H1 (cell line): ENCODE results near the gene CRHR1. TPM values are rescaled to one million over a fixed set of nuclear protein-coding genes. Genes with fewer than 3 reads are reported as not detected.

ENCODE experiments used
- CTCF ChIA-PET: fragments of 300-600 bp; sonication (Branson Sonifier 250); formaldehyde crosslinking; loops from one replicate; lab custom pipeline; 2021; ENCODE audit not compliant: partially characterized antibody; lab: Charles Lee
- POLR2A ChIA-PET: fragments of 300-600 bp; sonication (Branson Sonifier 250); formaldehyde crosslinking; loops from one replicate; lab custom pipeline; 2021; ENCODE audit warnings: inconsistent platforms; ENCODE audit not compliant: partially characterized antibody; lab: Charles Lee
- DNase-seq, 2 experiments: peaks; one replicate each; pipeline versions ENCODE4 v3.0.0 to v3.0.0-alpha.2; 2010 to 2022; ENCODE audit warnings: low spot score in 2 of 2, low read depth in 1 of 2, mixed read lengths in 1 of 2
- FAIRE-seq: peaks from 2 replicates; lab custom pipeline; 2011; peaks lifted over from hg19 to GRCh38; lab: Jason Lieb, UNC
- H2AFZ ChIP-seq: 2 replicates; pipeline ENCODE4 v1.8.1; 2012; ENCODE audit warnings: low read length, inconsistent platforms
- H2AK5ac ChIP-seq: 2 replicates; pipeline ENCODE4 v1.6.1; 2013; ENCODE audit warnings: low read depth, low read length
- H2BK120ac ChIP-seq: replicated peaks from 2 replicates; pipeline ENCODE3; 2013; ENCODE audit warnings: low read depth, low read length, inconsistent platforms
- H2BK12ac ChIP-seq: 2 replicates; pipeline ENCODE4 v1.6.1; 2013; ENCODE audit warnings: low read depth, low read length
- H2BK15ac ChIP-seq: 2 replicates; pipeline ENCODE4 v1.6.1; 2013; ENCODE audit warnings: low read length
- H2BK20ac ChIP-seq: 2 replicates; pipeline ENCODE4 v1.6.1; 2013; ENCODE audit warnings: low read length
- H2BK5ac ChIP-seq: 2 replicates; pipeline ENCODE4 v1.6.1; 2013; ENCODE audit warnings: low read depth, low read length
- H3K14ac ChIP-seq: 2 replicates; pipeline ENCODE4 v1.6.1; 2013; ENCODE audit warnings: inconsistent platforms; ENCODE audit not compliant: insufficient read length
- H3K18ac ChIP-seq: 2 replicates; pipeline ENCODE4 v1.6.1; 2013; ENCODE audit warnings: low read length; ENCODE audit errors: extremely low read depth
- H3K23ac ChIP-seq: 2 replicates; pipeline ENCODE4 v1.6.1; 2013; ENCODE audit warnings: inconsistent platforms; ENCODE audit not compliant: insufficient read length
- H3K23me2 ChIP-seq: 2 replicates; pipeline ENCODE4 v1.6.1; 2013; ENCODE audit warnings: low read depth, low read length
- H3K27ac ChIP-seq: 2 replicates; pipeline ENCODE4 v1.6.1; 2011; ENCODE audit warnings: low read depth, low read length, inconsistent platforms
- H3K27me3 ChIP-seq, 4 experiments: replicated peaks in 1 of 4; 1 replicate in 1 of 4; 2 replicates in 3 of 4; pipeline versions ENCODE4 v1.6.1 to v1.8.1; 2011 to 2013; ENCODE audit warnings: low read length in 3 of 4, mild to moderate bottlenecking in 3 of 4, inconsistent platforms in 2 of 4, mixed read lengths in 2 of 4, moderate library complexity in 1 of 4; ENCODE audit not compliant: control insufficient read depth in 3 of 4, insufficient read depth in 3 of 4; ENCODE audit errors: extremely low read depth in 1 of 4
- H3K36me3 ChIP-seq, 4 experiments: 2 replicates each; pipeline versions ENCODE4 v1.6.1 to v1.8.1; 2011 to 2013; ENCODE audit warnings: mild to moderate bottlenecking in 4 of 4, low read length in 3 of 4, moderate library complexity in 2 of 4, control low read depth in 1 of 4, inconsistent platforms in 1 of 4; ENCODE audit not compliant: insufficient read depth in 4 of 4, control insufficient read depth in 2 of 4
- H3K4ac ChIP-seq: replicated peaks from 2 replicates; pipeline ENCODE3; 2013; ENCODE audit warnings: low read length, low read depth, mixed read lengths, inconsistent platforms; ENCODE audit not compliant: insufficient read length
- H3K4me1 ChIP-seq, 4 experiments: replicated peaks in 1 of 4; 1 replicate in 1 of 4; 2 replicates in 3 of 4; pipeline versions ENCODE4 v1.6.1 to v1.8.1; 2011 to 2013; ENCODE audit warnings: low read length in 3 of 4, inconsistent platforms in 2 of 4, mixed read lengths in 1 of 4; ENCODE audit not compliant: insufficient read depth in 4 of 4, control insufficient read depth in 3 of 4
- H3K4me2 ChIP-seq, 2 experiments: 2 replicates each; pipeline versions ENCODE4 v1.6.1 to v1.8.1; 2011 to 2013; ENCODE audit warnings: low read depth in 2 of 2, low read length in 2 of 2, control low read depth in 1 of 2, inconsistent platforms in 1 of 2, mild to moderate bottlenecking in 1 of 2; ENCODE audit not compliant: insufficient read depth in 1 of 2
- H3K4me3 ChIP-seq, 4 experiments: fragments of 200-600, 300-600 bp in 1 of 4; sonication (generic), shearing (Covaris generic), sonication (Bioruptor Twin) in 1 of 4; 2 replicates each; pipeline versions ENCODE4 v1.5.1 to v1.8.1; 2011 to 2016; ENCODE audit warnings: low read length in 4 of 4, low read depth in 3 of 4, control low read depth in 2 of 4, inconsistent platforms in 2 of 4, mild to moderate bottlenecking in 2 of 4, mixed read lengths in 1 of 4, moderate library complexity in 1 of 4; ENCODE audit not compliant: insufficient read depth in 2 of 4; ENCODE audit errors: extremely low read depth in 1 of 4
- H3K56ac ChIP-seq: replicated peaks from 2 replicates; pipeline ENCODE3; 2013; ENCODE audit warnings: low read depth, mild to moderate bottlenecking, mixed read lengths, low read length, inconsistent platforms; ENCODE audit not compliant: insufficient read length
- H3K79me1 ChIP-seq: 2 replicates; pipeline ENCODE4 v1.6.1; 2013; ENCODE audit warnings: low read depth, low read length, control low read depth
- H3K79me2 ChIP-seq, 2 experiments: 2 replicates each; pipeline versions ENCODE4 v1.6.1 to v1.8.1; 2012 to 2013; ENCODE audit warnings: low read length in 2 of 2, mild to moderate bottlenecking in 2 of 2, inconsistent platforms in 1 of 2; ENCODE audit not compliant: insufficient read depth in 2 of 2, control insufficient read depth in 1 of 2
- H3K9ac ChIP-seq, 4 experiments: replicated peaks in 1 of 4; 1 replicate in 1 of 4; 2 replicates in 3 of 4; pipeline versions ENCODE4 v1.6.1 to v1.8.1; 2011 to 2013; ENCODE audit warnings: low read depth in 3 of 4, low read length in 3 of 4, control low read depth in 2 of 4, mild to moderate bottlenecking in 2 of 4, moderate library complexity in 2 of 4, inconsistent platforms in 1 of 4; ENCODE audit errors: extremely low read depth in 1 of 4
- H3K9me3 ChIP-seq, 2 experiments: 2 replicates each; pipeline versions ENCODE4 v1.6.1 to v1.8.1; 2012 to 2013; ENCODE audit warnings: mild to moderate bottlenecking in 2 of 2, moderate library complexity in 2 of 2, control low read depth in 1 of 2, inconsistent platforms in 1 of 2, low read depth in 1 of 2, low read length in 1 of 2, mixed read lengths in 1 of 2; ENCODE audit not compliant: insufficient read depth in 2 of 2
- H4K20me1 ChIP-seq, 2 experiments: replicated peaks in 1 of 2; 2 replicates each; pipeline versions ENCODE3 to v1.8.1; 2011 to 2013; ENCODE audit warnings: inconsistent platforms in 2 of 2, low read length in 2 of 2, mild to moderate bottlenecking in 1 of 2; ENCODE audit not compliant: insufficient read depth in 2 of 2, control insufficient read depth in 1 of 2
- H4K5ac ChIP-seq: 2 replicates; pipeline ENCODE4 v1.6.1; 2013; ENCODE audit warnings: low read length, low read depth, mixed read lengths, inconsistent platforms; ENCODE audit not compliant: insufficient read length
- H4K8ac ChIP-seq: 2 replicates; pipeline ENCODE4 v1.8.0; 2013; ENCODE audit warnings: mild to moderate bottlenecking, moderate library complexity, low read length, inconsistent platforms; ENCODE audit not compliant: insufficient read depth; ENCODE audit errors: extremely low read depth
- H4K91ac ChIP-seq: replicated peaks from 2 replicates; pipeline ENCODE3; 2013; ENCODE audit warnings: low read length, mixed read lengths, inconsistent platforms; ENCODE audit not compliant: insufficient read length
- ATF2 ChIP-seq: IDR thresholded peaks from 2 replicates; pipeline ENCODE4 v1.6.1; 2012; ENCODE audit warnings: low read length, inconsistent platforms
- PHF8 ChIP-seq: fragments of 200-600 bp; sonication (generic); conservative IDR thresholded peaks from 2 replicates; pipeline ENCODE4 v1.7.1; 2012; ENCODE audit warnings: low read depth, mild to moderate bottlenecking, inconsistent platforms, low read length, moderate library complexity
- POU5F1 ChIP-seq: IDR thresholded peaks from 2 replicates; pipeline ENCODE4 v1.6.1; 2011; ENCODE audit warnings: low read depth, mild to moderate bottlenecking, low read length, moderate library complexity
- SAP30 ChIP-seq: fragments of 300-600 bp; sonication (generic); IDR thresholded peaks from 2 replicates; pipeline ENCODE4 v1.7.1; 2012; ENCODE audit warnings: low read length, moderate library complexity, mild to moderate bottlenecking, inconsistent platforms; ENCODE audit not compliant: insufficient read depth, insufficient replicate concordance
- SP4 ChIP-seq: IDR thresholded peaks from 2 replicates; pipeline ENCODE4 v1.6.1; 2012; ENCODE audit warnings: low read length, inconsistent platforms
- SUZ12 ChIP-seq: fragments of 200-600 bp; sonication (generic); IDR thresholded peaks from 2 replicates; pipeline ENCODE4 v1.6.1; 2012; ENCODE audit warnings: mild to moderate bottlenecking, inconsistent platforms, low read length, moderate library complexity, mixed read lengths
- TAF1 ChIP-seq: IDR thresholded peaks from 2 replicates; pipeline ENCODE4 v1.6.1; 2011; ENCODE audit warnings: mild to moderate bottlenecking, low read depth, low read length
- TAF7 ChIP-seq: optimal IDR thresholded peaks from 2 replicates; pipeline ENCODE3; 2011; ENCODE audit warnings: low read depth, mild to moderate bottlenecking, inconsistent platforms, low read length, moderate library complexity, borderline replicate concordance
- WGBS, 2 experiments: shearing (Covaris generic) in 1 of 2; methylation state at CpG; one replicate each; pipeline versions ENCODE4 v1.1.6 to v1.1.7; 2013 to 2015; ENCODE audit warnings: low lambda C conversion rate in 2 of 2, mixed read lengths in 2 of 2, inconsistent platforms in 1 of 2, low coverage in 1 of 2, missing lambda C conversion rate in 1 of 2; ENCODE audit not compliant: insufficient replicate concordance in 2 of 2, insufficient coverage in 1 of 2, insufficient read length in 1 of 2; ENCODE audit errors: extremely low coverage in 1 of 2, missing lambda C conversion rate in 1 of 2; 5-methylcytosine and 5-hydroxymethylcytosine counted together
- polyA plus RNA-seq, 7 experiments: library from polyadenylated mRNA; depleted of rRNA in 3 of 7; stranded (reverse) in 5 of 7; unstranded in 2 of 7; fragments of >200 nt in 5 of 7; fragments of 200-250 nt in 2 of 7; gene quantifications; 1 replicate in 5 of 7; 2 replicates in 1 of 7; 4 replicates in 1 of 7; pipeline versions ENCODE4 v1.2.1 to v1.2.3, GENCODE V29; 2011 to 2013; ENCODE audit warnings: missing spikeins in 2 of 7, mixed read lengths in 2 of 7
- total RNA-seq: library from RNA; stranded (reverse); fragmentation: NEBNext Ultra II Directional; extraction: Animal tissue kit (Norgen Biotek cat#: 25700); gene quantifications from 2 replicates; pipeline ENCODE4 v1.2.1, GENCODE V29; 2021
- TF ChIP-seq, protein P1 (sequence below), 3 experiments: IDR thresholded peaks; 1 replicate in 2 of 3; 2 replicates in 1 of 3; pipeline versions ENCODE4 v1.5.1 to v1.6.1; 2011; ENCODE audit warnings: low read length in 3 of 3, mild to moderate bottlenecking in 3 of 3, inconsistent platforms in 2 of 3, low read depth in 1 of 3, moderate library complexity in 1 of 3; ENCODE audit not compliant: insufficient read depth in 1 of 3; ENCODE audit errors: control extremely low read depth in 1 of 3

Gene CRHR1
- total and polyA plus RNA-seq, 2 of the 8 experiments (the other 6 are each of a cell fraction or from before 2014, with no cell fraction given), result 0.56 to 1.7 TPM

DNA sequence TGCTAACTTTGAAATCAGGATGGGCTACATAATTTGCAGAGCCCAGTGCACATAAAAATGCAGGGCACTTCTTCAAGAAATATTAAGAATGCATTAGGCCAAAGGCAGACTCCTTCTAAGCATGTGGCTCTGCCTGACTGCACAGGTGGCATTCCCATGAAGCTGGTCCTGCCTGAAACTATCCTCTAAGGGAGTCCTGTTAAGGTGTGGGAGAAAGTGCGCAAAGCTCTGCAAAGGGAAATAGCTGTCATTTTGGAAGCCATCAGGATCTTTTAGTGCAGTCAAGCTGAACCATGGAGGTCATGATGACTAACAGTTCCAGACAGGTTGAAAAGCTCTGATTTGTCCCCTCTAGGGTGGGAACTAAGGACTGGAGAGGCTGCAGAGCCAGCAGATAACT is 41.9 kb upstream of the CRHR1 start:
- Histone ChIP-seq H3K9me3 (no peaks in the 10 kb centered on the region), H4K5ac (no peak overlapping the region), H3K23me2 (no peaks in the 10 kb centered on the region), H4K91ac (no peak overlapping the region), H3K4me3 (no peak overlapping the region), H3K79me2 (no peaks in the 10 kb centered on the region), H3K4me2 (no peak overlapping the region), H2BK5ac (no peak overlapping the region), H3K18ac (no peak overlapping the region), H3K23ac (no peak overlapping the region), H3K14ac (no peak overlapping the region), H3K56ac (no peak overlapping the region), H2BK120ac (no peak overlapping the region), H2BK15ac (no peak overlapping the region), H3K36me3 (no peaks in the 10 kb centered on the region), H3K27ac (no peak overlapping the region), H2AK5ac (no peak overlapping the region), H3K4ac (no peak overlapping the region), H2BK20ac (no peak overlapping the region), H3K9ac (no peak overlapping the region), H3K4me1 (peaks cover 2 to 5% (median 3%) of the 10 kb centered on the region in 4 experiments; a peak in 6 of 7 replicates), H2BK12ac (no peak overlapping the region), H4K8ac (no peak overlapping the region), H3K79me1 (no peaks in the 10 kb centered on the region), H2AFZ (no peak overlapping the region), H4K20me1 (peaks cover 2 to 4% of the 10 kb centered on the region in 2 experiments), H3K27me3 (peaks cover 12 to 61% (median 52%) of the 10 kb centered on the region in 4 experiments)
- DNase-seq (no peak), FAIRE-seq (no peak)
- ChIA-PET CTCF (interaction anchor here (0.7 to 1.8 kb wide), 14 partner anchors 13 to 229 kb away, joined by 3 to 8 read pairs (median 4); partner anchors contain the start of gene CRHR1), POLR2A (no interaction called here)
- WGBS, 2 experiments, result 100% methylated on average over 1 of the region's 1 CpG; no CpG with 5 or more reads in 1 of the 2 experiments
- TF ChIP-seq TAF7 (no peak), ATF2 (no peak), SP4 (no peak), SUZ12 (no peak), POU5F1 (no peak), SAP30 (no peak), TAF1 (no peak), PHF8 (no peak)
- TF ChIP-seq, protein P1, sequence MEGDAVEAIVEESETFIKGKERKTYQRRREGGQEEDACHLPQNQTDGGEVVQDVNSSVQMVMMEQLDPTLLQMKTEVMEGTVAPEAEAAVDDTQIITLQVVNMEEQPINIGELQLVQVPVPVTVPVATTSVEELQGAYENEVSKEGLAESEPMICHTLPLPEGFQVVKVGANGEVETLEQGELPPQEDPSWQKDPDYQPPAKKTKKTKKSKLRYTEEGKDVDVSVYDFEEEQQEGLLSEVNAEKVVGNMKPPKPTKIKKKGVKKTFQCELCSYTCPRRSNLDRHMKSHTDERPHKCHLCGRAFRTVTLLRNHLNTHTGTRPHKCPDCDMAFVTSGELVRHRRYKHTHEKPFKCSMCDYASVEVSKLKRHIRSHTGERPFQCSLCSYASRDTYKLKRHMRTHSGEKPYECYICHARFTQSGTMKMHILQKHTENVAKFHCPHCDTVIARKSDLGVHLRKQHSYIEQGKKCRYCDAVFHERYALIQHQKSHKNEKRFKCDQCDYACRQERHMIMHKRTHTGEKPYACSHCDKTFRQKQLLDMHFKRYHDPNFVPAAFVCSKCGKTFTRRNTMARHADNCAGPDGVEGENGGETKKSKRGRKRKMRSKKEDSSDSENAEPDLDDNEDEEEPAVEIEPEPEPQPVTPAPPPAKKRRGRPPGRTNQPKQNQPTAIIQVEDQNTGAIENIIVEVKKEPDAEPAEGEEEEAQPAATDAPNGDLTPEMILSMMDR (IDR thresholded peaks at IDR 0.05; ENCODE audit: control extremely low read depth in 1 of 3, insufficient read depth in 1 of 3, low read depth in 1 of 3, low read length in 3 of 3), result no peak
